HG03066 (cell line): ENCODE results near the gene NAALADL2.
"Not testable (repeated sequence)": the region's sequence is repeated elsewhere in the genome, so short reads cannot be mapped to it uniquely, and the experiment has no call there.

Experiments
- ATAC-seq: cut with Tn5 transposase; IDR thresholded peaks from one replicate; pipeline ENCODE4 v1.9.1; 2021; ENCODE audit warnings: low read depth; ENCODE audit not compliant: unreplicated experiment

The NAALADL2 gene

GRCh38 chr3:175066617-175067415 lies 207.7 kb downstream of the NAALADL2 start:
- no peak for ATAC-seq

GRCh38 chr3:175068587-175068986 lies 209.5 kb downstream of the NAALADL2 start:
- ATAC-seq: no peak

GRCh38 chr3:175070946-175071345 lies 211.8 kb downstream of the NAALADL2 start:
- no peak for ATAC-seq

DNA sequence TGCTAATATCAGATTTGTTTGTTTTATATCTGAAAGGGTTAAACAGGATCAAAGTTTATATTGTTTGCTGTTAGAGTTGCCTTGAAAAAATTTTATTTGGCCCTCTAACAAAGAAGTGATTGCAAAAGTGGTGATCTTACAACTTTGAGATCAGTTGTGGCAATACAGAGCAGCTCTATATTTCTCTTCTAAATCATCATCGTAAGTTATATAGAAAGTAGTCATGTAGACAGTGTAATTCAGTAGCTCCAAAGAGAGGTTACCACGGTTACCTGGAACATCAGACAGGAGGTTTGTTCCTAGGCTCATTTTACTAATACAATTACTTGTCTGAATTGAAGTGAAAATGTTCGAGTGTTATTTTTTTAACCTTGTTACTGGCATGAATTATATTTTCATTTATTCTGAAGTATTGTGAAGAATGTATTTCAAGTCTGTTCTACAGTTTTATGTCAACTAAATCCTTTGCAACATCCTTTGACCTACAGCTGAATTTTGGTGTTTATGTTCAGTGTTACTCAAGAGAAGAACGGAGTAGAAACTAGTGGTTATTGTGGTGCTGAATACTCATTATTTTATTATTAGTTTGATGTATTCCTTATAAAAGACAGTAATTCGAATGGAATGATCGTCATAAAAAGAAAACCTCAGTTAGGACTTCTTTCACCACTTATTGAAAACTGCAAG lies 214.2 kb downstream of the NAALADL2 start:
- ATAC-seq: no peak

DNA sequence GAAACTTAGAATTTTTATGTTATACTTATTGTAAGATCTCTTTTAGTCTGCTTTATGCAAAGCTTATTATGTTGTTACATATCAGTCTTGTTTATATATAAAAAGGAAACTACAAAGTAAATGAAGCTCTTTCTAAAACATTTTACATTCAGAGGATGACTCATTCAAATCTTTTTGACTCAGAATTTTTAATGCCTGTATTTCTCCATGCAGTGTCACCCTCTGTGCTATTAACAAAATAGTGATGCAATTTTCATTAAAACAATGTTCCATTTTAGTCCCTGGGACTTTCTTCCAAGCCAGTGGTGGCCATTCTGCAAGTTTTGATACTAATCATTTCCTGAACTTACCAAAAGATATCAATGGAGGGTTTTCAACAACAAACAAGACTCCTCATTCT lies 216.1 kb downstream of the NAALADL2 start:
- ATAC-seq: no peak

- ATAC-seq: no peak
Observed at GRCh38 chr3:175077216-175077615, 218.1 kb downstream of the NAALADL2 start.

- no peak for ATAC-seq
Observed at GRCh38 chr3:175082631-175083030, 223.5 kb downstream of the NAALADL2 start.

DNA sequence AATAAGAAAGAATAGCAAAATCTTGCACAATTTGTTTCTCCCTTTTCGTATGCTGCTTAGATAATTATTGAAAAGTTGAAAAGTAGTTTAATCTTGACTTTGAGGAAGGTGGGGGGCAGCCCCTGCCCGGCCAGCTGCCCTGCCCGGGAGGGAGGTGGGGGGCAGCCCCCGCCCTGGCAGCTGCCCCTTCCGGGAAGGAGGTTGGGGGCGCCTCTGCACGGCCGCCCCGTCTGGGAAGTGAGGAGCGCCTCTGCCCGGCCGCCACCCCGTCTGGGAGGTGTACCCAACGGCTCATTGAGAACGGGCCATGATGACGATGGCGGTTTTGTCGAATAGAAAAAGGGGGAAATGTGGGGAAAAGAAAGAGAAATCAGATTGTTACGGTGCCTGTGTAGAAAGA lies 228.0 kb downstream of the NAALADL2 start:
- not testable (repeated sequence) for ATAC-seq

GRCh38 chr3:175088766-175089380 lies 229.7 kb downstream of the NAALADL2 start:
- ATAC-seq: no peak

DNA sequence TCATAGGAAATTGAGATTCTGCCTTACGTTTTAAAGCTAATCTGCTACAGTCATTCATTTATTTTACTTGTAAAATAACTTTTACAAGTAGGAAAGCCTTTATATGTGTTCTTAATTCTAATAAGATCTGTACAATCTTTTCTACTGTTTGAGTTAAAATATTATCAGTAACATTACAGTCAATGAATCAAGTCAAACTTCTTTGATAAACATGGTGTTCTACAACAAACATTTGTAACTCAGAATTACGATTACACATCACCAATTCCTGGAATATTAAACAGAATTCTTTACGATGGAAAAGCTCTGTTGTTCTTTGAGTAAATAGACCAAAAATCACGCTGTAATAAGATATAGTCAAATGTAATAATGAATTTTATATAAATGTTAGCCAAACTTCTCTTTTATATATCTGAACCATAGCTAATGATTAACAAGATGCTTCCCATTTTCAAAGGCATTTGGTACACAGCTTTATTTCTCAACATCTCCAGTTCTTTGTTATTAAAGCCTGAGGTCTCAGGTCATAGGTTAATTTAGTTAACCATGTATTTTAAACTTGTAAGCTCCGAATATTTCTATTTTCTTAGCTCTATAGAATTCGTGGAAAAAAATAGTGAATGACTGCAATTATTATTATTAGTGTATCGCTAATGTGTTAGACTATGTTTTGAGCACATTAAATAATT lies 232.4 kb downstream of the NAALADL2 start:
- ATAC-seq: no peak

DNA sequence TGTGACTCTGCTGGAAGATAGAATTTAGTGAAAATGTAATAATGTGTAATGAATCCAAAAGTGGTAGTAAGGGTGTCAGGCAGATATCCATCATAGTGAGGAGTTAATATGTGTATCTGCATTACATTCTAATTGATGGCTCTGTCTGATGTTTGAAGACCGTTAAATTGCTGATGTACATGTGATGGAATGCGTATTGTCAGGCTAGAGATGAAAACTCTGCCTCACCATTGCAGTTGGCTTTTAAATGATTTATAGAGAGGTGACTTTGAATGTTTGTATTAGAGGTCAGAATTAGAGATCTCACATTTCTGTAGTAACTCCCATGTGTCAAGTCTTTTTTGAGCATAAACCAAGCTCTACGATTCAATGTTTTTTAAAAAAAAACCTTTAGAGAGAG lies 234.6 kb downstream of the NAALADL2 start:
- ATAC-seq: no peak

- no peak for ATAC-seq
Observed at GRCh38 chr3:175094344-175094743, 235.2 kb downstream of the NAALADL2 start.

GRCh38 chr3:175098644-175099043 lies 239.5 kb downstream of the NAALADL2 start:
- ATAC-seq: no peak

GRCh38 chr3:175102161-175102560 lies 243.0 kb downstream of the NAALADL2 start:
- ATAC-seq: no peak

GRCh38 chr3:175103298-175103697 lies 244.2 kb downstream of the NAALADL2 start:
- ATAC-seq: no peak

DNA sequence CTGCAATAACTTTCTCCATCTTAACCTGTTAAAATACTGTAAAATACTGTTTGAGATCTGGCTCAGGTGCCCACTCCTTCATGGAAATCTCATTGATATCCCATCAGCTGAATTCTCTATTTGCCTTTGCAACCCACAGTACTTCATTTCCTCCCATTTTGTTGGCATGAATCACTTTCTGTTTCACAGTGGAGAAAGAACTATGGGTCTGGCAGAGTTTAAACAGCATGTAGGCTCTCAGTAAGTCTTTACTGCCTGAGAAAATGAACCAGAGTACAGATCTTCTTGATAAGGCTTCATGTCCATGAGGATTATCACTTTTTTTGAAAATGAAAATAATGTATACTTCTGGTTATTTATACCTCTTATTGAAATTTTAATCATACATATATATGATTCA lies 245.9 kb downstream of the NAALADL2 start:
- ATAC-seq: no peak

DNA sequence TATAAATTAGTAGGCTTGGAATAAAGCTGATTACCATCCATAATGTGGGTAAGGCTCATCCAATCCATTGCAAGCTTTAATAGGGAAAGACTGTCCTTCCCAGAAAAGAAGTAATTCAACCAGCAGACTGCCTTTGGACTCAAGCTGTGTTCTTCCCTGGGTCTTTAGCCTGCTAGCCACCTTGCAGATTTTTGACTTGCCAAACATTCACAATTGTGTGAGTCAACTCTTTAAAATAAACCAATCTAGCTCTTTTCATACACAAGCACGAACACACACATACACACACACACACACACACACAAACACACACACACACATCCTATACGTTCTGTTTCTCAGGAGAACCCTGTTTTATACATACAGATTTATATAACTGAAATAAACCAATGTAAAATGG lies 248.1 kb downstream of the NAALADL2 start:
- ATAC-seq: no peak

DNA sequence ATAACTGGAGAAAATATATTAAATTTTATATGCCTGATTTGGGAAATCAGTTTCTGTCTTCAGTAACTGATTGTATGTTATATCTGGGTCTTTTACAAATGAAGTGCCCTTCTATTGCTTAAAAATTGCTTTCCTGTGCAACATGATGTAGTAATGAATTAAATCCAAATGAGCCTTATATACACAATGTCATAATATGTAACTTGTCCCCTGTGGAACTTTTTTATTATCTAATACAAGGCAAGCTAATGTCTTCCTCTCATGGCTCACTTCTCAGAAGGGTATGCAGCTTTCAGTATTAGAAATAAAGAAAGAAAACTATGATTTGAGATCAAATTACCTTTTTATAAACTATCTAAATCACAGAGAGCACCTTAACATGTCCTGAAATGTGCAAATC lies 248.9 kb downstream of the NAALADL2 start:
- no peak for ATAC-seq

DNA sequence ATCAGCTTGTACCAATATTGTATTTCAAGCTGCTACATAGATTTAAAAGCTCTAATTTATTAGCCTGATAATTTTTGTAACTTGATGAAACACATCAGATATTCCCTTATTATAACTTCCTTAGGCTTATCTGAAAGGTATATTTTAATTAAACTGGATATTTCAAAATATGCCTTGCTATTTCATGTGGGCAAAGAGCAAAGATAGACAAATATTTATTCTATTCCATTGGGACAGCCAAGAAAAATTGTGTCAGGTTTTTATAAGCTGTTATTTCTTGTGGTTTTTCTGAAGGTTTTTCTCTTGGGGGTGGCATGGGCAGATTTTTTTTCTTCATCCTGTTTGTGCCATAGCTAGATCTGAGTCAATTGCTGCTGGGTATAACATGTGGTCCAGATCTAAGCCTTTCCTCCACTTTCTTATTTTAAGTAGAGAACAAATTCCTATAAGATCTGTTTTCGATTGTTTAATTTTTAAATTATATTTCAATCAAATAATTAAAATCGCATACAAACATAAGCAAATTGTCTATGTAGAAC lies 249.5 kb downstream of the NAALADL2 start:
- ATAC-seq: no peak

GRCh38 chr3:175111036-175111435 lies 251.9 kb downstream of the NAALADL2 start:
- no peak for ATAC-seq
